ENCODE results near the gene ORC2.

The ORC2 gene

GRCh38 chr2:200930947-200931626, 32.4 kb downstream of the ORC2 start:
- H2AFZ ChIP-seq (ENCODE audit: low read depth, low read length), result no peak overlapping the region
- H3K36me3 ChIP-seq (ENCODE audit: insufficient read depth, low read length), result peaks cover 67% of the 10 kb centered on the region
- no peak for TF ChIP-seq EZH2 (IDR thresholded peaks at IDR 0.05; ENCODE audit: borderline replicate concordance, low read depth, low read length, severe bottlenecking)
- TF ChIP-seq CTCF (IDR thresholded peaks at IDR 0.05; ENCODE audit: borderline replicate concordance, extremely low read depth, low read length, poor library complexity, severe bottlenecking), result no peak
- no peak overlapping the region for H3K4me3 ChIP-seq (ENCODE audit: low read depth in 1 of 2, low read length in 2 of 2)
- no peak overlapping the region for H3K4me2 ChIP-seq (ENCODE audit: insufficient read depth, low read length)
- H4K20me1 ChIP-seq (ENCODE audit: insufficient read depth, low read length), result no peaks in the 10 kb centered on the region
- H3K79me2 ChIP-seq (ENCODE audit: insufficient read depth, low read length), result no peaks in the 10 kb centered on the region
- DNase-seq (no peak), ATAC-seq (ENCODE audit: insufficient read depth, low read depth) (no peak)
- no peak overlapping the region for H3K9ac ChIP-seq (ENCODE audit: low read depth, low read length)
- H3K27ac ChIP-seq (ENCODE audit: low read length), result no peak overlapping the region
- no peaks in the 10 kb centered on the region for H3K4me1 ChIP-seq (ENCODE audit: insufficient read depth, low read length)
- no peaks in the 10 kb centered on the region for H3K9me3 ChIP-seq (ENCODE audit: insufficient read depth, low read length, severe bottlenecking)
- no peaks in the 10 kb centered on the region for H3K27me3 ChIP-seq (ENCODE audit: insufficient read depth, low read length, poor library complexity)

GRCh38 chr2:200929334-200930249, 33.9 kb downstream of the ORC2 start:
- no peak for DNase-seq
- Histone ChIP-seq H3K4me1 (ENCODE audit: insufficient read depth, low read length) (no peaks in the 10 kb centered on the region), H3K27ac (ENCODE audit: low read length) (no peak overlapping the region), H3K9ac (ENCODE audit: low read depth, low read length) (no peak overlapping the region), H3K27me3 (ENCODE audit: insufficient read depth, low read length, poor library complexity) (no peaks in the 10 kb centered on the region), H3K9me3 (ENCODE audit: insufficient read depth, low read length, severe bottlenecking) (no peaks in the 10 kb centered on the region), H3K4me3 (ENCODE audit: low read depth in 1 of 2, low read length in 2 of 2) (no peak overlapping the region), H3K4me2 (ENCODE audit: insufficient read depth, low read length) (no peak overlapping the region), H2AFZ (ENCODE audit: low read depth, low read length) (no peak overlapping the region), H3K79me2 (ENCODE audit: insufficient read depth, low read length) (no peaks in the 10 kb centered on the region), H4K20me1 (ENCODE audit: insufficient read depth, low read length) (no peaks in the 10 kb centered on the region), H3K36me3 (ENCODE audit: insufficient read depth, low read length) (peaks cover 63% of the 10 kb centered on the region)
- no peak for ATAC-seq (ENCODE audit: insufficient read depth, low read depth)
- TF ChIP-seq EZH2 (IDR thresholded peaks at IDR 0.05; ENCODE audit: borderline replicate concordance, low read depth, low read length, severe bottlenecking) (no peak), CTCF (IDR thresholded peaks at IDR 0.05; ENCODE audit: borderline replicate concordance, extremely low read depth, low read length, poor library complexity, severe bottlenecking) (no peak)

- Histone ChIP-seq H2AFZ (ENCODE audit: low read depth, low read length) (no peak overlapping the region), H3K4me3 (ENCODE audit: low read depth in 1 of 2, low read length in 2 of 2) (no peak overlapping the region), H3K4me1 (ENCODE audit: insufficient read depth, low read length) (no peaks in the 10 kb centered on the region), H3K4me2 (ENCODE audit: insufficient read depth, low read length) (no peak overlapping the region), H3K79me2 (ENCODE audit: insufficient read depth, low read length) (no peaks in the 10 kb centered on the region), H3K9ac (ENCODE audit: low read depth, low read length) (no peak overlapping the region), H3K36me3 (ENCODE audit: insufficient read depth, low read length) (peaks cover 71% of the 10 kb centered on the region), H4K20me1 (ENCODE audit: insufficient read depth, low read length) (no peaks in the 10 kb centered on the region), H3K27me3 (ENCODE audit: insufficient read depth, low read length, poor library complexity) (no peaks in the 10 kb centered on the region), H3K9me3 (ENCODE audit: insufficient read depth, low read length, severe bottlenecking) (no peaks in the 10 kb centered on the region), H3K27ac (ENCODE audit: low read length) (no peak overlapping the region)
- no peak for DNase-seq
- TF ChIP-seq CTCF (IDR thresholded peaks at IDR 0.05; ENCODE audit: borderline replicate concordance, extremely low read depth, low read length, poor library complexity, severe bottlenecking) (no peak), EZH2 (IDR thresholded peaks at IDR 0.05; ENCODE audit: borderline replicate concordance, low read depth, low read length, severe bottlenecking) (no peak)
- no peak for ATAC-seq (ENCODE audit: insufficient read depth, low read depth)
These were observed 41.0 kb downstream of the ORC2 start for GRCh38 chr2:200922439-200922838.

Data from DND-41 (cell line).